ENCODE measurements around the gene KIT. TPM values are rescaled to one million over a fixed set of nuclear protein-coding genes. Genes with fewer than 3 reads are reported as not detected.

Gene KIT
- polyA plus RNA-seq, 1 donor from 2014 or later, result not detected

- Mint-ChIP-seq H3K36me3 (peaks cover 2% of the 10 kb centered on the region), H3K27ac (peak overlapping the region in 1 of 3 donors; percentile 11), H3K4me3 (no peak overlapping the region), H3K27me3 (peaks cover 2% of the 10 kb centered on the region), H3K9me3 (peaks cover 0 to 3% (median 0%) of the 10 kb centered on the region in 3 donors), H3K4me1 (peaks cover 0 to 2% (median 2%) of the 10 kb centered on the region in 3 donors)
Measured at GRCh38 chr4:54779476-54780148, 121.9 kb downstream of the KIT start.

- Mint-ChIP-seq H3K4me1 (peaks cover 0 to 2% (median 2%) of the 10 kb centered on the region in 3 donors), H3K27me3 (peaks cover 2% of the 10 kb centered on the region), H3K9me3 (peaks cover 0 to 3% (median 0%) of the 10 kb centered on the region in 3 donors), H3K36me3 (peaks cover 2% of the 10 kb centered on the region), H3K4me3 (no peak overlapping the region), H3K27ac (peak overlapping the region in 1 of 3 donors; percentile 11)
Measured at GRCh38 chr4:54780149-54780495, 122.4 kb downstream of the KIT start.

DNA sequence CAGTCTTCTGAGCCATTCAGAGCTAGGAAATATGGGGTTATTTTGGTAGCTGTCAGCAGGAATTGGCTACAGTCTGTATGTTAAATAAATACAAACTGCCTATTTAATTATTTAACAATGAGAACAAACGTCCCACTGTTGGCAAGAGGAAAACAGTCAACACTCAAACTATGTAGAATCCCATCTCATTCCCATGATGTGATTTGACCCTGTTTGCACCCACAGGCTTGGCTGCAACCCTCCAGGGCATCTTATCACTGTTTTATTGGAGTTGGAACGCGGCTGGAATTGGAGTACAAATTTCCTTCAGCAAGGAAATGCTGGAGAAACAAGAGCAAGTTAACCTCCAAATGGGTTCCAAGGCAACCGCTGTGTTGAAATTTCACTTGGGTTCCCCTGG is 124.0 kb downstream of the KIT start:
- peaks cover 0 to 1% (median 0%) of the 10 kb centered on the region in 3 donors for H3K9me3 Mint-ChIP-seq
- peaks cover 2% of the 10 kb centered on the region for H3K27me3 Mint-ChIP-seq
- peaks cover 2% of the 10 kb centered on the region for H3K36me3 Mint-ChIP-seq
- H3K4me3 Mint-ChIP-seq, result no peak overlapping the region
- peaks cover 0 to 2% (median 2%) of the 10 kb centered on the region in 3 donors for H3K4me1 Mint-ChIP-seq
- H3K27ac Mint-ChIP-seq, result no peak overlapping the region

DNA sequence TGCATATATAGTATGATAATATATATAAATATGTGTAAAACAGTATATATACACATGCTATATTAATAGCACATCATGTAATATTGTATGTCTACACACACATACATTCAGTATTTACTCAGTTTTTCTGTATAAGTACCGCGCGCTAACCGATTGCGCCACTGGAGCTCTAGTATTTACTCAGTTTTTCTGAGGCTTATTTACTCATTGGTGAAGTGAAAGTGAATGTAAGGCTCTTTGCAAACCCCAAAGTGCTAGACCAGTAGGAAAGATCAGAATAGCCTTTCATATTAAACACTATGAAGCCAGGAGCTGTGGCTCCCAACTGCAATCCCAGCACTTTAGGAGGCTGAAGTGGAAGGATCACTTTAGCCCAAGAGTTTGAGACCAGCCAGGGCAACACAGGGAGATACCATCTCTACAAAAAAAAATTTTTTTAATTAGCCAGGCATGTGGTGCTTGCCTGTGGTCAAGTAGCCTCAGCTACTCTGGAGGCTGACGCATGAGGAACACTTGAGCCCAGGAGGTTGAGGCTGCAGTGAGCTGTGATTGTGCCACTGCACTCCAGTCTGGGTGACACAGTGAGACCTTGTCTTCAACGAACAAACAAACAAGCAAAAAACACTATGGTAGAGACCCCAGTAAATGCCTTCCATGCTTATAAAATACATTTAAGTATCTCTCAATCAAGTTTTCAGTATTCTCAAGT is 125.8 kb downstream of the KIT start:
- Mint-ChIP-seq H3K4me3 (peak overlapping the region in 1 of 4 donors; percentile 18), H3K27ac (no peak overlapping the region), H3K36me3 (peaks cover 2% of the 10 kb centered on the region), H3K27me3 (peaks cover 1% of the 10 kb centered on the region), H3K4me1 (peaks cover 0 to 2% (median 2%) of the 10 kb centered on the region in 3 donors), H3K9me3 (no peaks in the 10 kb centered on the region)

- Mint-ChIP-seq H3K27ac (no peak overlapping the region), H3K36me3 (peaks cover under 1% of the 10 kb centered on the region), H3K4me1 (peaks cover 0 to 2% (median 2%) of the 10 kb centered on the region in 3 donors), H3K27me3 (peaks cover 1% of the 10 kb centered on the region), H3K9me3 (peaks cover 0 to 2% (median 0%) of the 10 kb centered on the region in 3 donors), H3K4me3 (peak overlapping the region in 1 of 4 donors; percentile 52)
Measured at GRCh38 chr4:54784161-54784671, 126.5 kb downstream of the KIT start.
